ENCODE data around the gene TTC38.
"Not testable (repeated sequence)": the region's sequence is repeated elsewhere in the genome, so short reads cannot be mapped to it uniquely, and the experiment has no call there.

Gene TTC38

GRCh38 chr22:46297151-46297812 is 29.5 kb downstream of the TTC38 start:
- DNase-seq, result no peak

- DNase-seq, result no peak
These were observed 31.3 kb downstream of the TTC38 start for GRCh38 chr22:46299101-46299500.

GRCh38 chr22:46300491-46300890 is 32.7 kb downstream of the TTC38 start:
- DNase-seq, result no peak

DNA sequence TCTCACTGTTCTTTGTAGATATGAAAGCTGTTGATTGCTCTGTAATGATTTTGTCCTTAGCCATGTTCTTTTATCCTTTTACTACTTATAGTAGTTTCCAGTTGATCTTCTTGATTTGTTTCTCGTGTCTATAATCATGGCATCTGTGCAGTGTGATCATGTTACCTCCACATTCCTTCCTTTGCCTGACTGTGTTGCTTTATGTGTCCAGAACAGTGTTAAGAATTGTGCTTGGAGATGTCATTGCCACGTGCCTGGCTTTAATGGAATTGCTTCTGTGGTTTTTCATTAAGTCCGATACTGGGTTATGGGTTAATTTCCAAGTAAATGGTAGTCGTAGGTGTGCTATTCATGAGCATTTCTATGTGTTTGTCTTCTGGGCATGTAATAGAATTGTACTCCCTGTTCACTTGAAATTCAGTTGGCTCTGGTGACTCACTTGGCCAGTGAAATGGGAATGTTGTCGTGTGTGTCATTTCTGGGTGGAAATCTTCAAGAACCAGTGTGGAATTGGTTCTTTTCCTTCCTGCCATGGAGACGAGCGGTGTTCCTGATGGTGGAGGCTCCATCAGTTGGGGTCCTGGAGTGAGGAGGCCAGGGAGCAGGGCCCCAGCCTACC is 35.6 kb downstream of the TTC38 start:
- DNase-seq, result no peak

GRCh38 chr22:46308283-46308988 is 40.6 kb downstream of the TTC38 start:
- DNase-seq, result no peak

- no peak for DNase-seq
These were observed 41.8 kb downstream of the TTC38 start for GRCh38 chr22:46309526-46310085.

DNA sequence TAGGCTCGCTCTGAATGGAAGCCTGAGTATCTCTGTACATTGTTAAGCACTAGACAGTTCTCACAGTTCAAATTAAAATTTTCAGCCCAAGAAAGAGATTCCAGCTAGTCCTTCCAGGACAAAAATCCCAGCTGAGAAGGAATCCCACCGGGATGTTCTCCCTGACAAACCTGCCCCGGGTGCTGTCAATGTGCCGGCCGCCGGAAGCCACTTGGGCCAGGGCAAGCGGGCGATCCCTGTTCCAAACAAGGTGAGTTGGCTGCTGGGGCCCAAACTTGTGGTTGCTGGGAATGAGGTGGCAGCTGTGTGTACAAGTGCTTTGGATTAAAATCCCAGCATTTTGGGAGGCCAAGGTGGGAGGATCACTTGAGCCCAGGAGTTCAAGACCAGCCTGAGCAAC is 44.2 kb downstream of the TTC38 start:
- DNase-seq, result no peak

GRCh38 chr22:46312848-46313247 is 45.0 kb downstream of the TTC38 start:
- not testable (repeated sequence) for DNase-seq

DNA sequence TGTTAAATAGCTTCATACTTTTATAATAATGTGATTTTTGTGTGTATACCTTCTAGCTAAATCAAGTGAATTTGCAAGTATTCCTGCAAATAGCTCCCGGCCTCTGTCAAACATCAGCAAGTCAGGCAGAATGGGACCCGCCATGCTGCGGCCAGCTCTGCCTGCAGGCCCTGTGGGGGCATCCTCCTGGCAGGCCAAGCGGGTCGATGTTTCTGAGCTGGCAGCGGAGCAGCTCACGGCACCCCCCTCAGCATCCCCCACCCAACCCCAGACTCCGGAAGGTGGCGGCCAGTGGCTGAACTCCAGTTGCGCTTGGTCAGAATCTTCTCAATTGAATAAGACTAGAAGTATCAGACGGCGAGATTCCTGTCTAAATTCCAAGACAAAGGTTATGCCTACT is 48.2 kb downstream of the TTC38 start:
- no peak for DNase-seq

DNA sequence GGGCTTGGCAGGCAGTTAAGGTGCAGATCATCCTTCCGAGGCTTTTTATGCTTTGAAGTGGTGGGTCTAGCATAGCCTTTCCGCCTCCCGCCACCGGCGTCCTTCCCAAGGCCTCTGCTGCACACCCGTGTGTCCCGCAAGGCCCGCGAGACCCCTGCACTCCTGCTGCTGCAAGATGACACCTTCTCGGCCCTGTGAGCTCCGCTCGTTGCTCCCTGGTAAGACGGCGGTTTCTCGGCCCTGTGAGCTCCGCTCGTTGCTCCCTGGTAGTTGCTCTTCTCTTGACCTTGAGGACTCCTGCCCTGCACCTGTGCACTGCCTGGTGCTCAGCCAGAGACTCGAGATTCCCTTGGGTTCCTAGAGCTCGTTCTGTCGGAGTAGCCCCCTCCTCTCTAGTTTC is 49.8 kb downstream of the TTC38 start:
- DNase-seq, result no peak

DNA sequence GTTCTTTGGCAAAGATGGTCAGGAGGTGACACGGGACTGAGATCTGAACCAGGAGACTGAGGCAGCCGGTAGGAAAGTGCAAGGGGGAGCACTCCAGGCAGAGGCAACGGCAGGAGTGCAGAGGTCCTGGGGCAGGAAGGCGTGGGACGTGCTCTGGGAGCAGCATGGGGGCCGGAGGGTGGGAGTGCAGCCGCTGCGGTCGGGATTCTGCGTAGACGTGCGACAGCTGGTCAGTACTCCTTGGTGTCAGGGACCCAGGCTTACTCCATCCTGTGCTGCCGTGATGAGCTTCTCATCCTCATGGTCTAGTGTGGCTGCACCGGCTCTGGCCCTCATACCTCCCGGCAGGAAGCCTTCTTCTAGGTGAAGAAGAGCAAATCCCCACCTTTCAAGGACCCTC is 50.8 kb downstream of the TTC38 start:
- DNase-seq, result no peak

DNA sequence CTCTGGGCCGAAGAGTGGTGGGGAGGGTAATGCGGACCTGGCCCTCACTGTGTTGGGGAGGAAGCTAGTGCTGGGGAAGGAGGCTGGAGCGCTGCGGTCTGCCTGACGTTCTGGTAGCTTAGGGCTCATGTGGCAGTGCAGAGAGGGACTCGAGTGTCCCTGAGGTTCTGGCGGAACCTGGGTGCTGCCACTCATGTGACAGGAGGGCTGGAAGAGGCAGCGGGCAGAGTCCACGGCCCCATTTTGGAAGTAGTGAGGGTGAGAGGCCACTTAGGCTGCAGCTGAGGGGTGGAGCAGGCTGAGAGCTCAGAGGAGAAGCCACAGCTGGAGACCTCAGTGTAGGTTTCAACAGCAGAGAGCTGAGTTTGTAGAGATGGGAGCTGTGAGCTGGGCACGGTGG is 51.5 kb downstream of the TTC38 start:
- DNase-seq, result no peak

DNA sequence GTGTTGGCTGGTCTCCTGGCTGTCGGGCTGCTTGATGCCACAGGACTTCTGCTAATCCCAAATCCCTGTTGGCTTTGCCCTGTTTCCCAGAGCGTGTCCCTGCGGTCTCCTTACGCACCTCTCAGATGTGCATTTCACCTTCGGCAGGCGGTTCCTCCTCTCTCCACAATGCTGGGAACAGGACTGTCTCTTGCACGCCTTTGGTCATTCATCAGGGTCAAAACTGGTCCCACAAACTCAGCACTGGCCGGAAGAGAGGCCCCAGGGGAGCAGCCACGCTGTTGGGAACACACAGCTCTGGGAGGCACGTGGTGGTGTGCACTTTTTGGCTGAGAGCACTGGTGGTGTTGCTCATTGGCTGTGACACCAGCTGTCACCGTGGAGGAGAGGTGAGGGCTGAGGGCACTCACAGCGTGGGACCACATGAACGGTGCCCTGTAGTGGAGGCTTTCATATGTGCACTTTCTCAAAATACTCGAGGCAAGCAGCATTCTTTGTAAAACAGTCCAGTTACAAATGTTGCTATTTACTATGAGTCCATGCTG is 52.4 kb downstream of the TTC38 start:
- DNase-seq, result no peak

GRCh38 chr22:46320716-46321386 is 53.0 kb downstream of the TTC38 start:
- no peak for DNase-seq

GRCh38 chr22:46322711-46323110 is 54.9 kb downstream of the TTC38 start:
- no peak for DNase-seq

DNA sequence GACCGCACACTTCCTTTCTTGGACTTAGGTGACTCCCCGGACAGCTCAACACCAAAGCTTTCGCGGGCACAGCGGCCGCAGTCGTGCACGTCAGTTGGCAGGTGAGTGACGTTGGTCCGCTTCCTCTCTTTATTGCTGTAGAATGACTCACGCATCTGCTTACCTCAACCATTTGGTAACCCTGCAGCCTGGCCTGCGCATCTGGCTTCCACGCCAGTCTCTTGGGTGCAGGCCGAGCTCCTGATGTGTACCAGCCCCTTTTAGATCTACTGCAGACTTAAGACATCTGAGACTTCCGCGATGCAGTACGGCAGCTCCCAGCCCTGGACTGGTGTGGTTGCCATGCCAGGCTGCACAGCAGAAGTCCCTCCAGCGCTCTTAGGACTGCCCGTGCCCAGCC is 55.4 kb downstream of the TTC38 start:
- no peak for DNase-seq

- no peak for DNase-seq
These were observed 58.4 kb downstream of the TTC38 start for GRCh38 chr22:46326066-46326680.

GRCh38 chr22:46327691-46328465 is 60.1 kb downstream of the TTC38 start:
- no peak for DNase-seq

DNA sequence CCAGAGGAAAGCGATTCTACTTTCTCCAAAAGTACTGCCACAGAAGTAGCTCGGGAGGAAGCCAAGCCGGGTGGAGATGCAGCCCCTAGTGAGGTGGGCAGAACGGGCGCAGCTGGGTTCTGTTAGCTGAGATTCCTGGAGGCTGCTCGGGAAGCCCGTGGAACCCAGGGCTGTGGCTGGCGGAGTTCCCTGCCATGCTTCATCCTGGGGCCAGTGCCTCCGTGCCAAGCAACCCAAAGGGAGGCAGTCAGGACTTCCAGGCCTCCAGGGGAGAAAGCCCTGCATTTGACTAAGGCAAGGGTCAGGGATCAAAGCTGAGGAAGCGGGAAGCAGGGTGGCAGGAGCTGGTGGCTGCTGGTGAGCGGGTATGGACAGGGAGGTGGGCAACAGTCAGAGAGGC is 61.0 kb downstream of the TTC38 start:
- no peak for DNase-seq

- no peak for DNase-seq
These were observed 61.8 kb downstream of the TTC38 start for GRCh38 chr22:46329616-46330015.

DNA sequence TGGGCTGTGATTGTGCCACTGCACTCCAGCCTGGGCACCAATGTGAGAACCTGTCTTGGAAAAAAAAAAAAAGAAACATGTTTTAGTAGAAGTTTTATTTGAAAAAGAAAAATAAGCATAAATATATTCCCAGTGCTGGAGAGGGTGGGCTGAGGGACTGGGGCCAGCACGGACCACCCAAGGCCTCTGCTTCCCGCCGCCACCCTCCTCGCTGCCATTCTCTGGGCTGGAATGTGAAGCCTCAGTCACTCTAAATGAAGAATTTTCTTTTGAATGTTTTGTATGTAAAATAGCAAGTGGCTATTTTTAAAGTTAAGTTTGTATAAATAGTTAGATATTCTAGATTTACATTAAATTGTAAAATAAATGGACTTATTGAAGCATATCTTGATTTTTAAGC is 62.6 kb downstream of the TTC38 start:
- no peak for DNase-seq

DNA sequence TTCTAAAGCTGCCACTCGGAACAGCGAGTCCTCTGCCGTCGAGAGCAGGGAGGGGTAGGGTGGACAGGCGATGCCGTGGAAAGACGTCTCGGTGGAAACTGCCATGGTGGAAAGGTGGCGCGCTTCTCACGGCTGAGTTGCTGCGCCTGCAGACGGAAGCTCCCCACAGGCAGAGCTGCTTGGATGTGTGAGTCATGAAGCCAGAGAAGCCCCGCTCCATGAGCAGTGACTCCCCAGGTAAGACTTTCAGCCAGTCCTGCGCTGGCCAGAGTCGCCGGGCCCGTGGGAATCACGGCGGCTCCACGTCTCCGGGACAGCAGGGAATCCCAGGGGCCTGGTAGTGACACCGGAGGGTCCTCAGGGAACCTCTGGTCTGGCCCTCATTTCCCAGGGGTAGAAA is 63.7 kb downstream of the TTC38 start:
- no peak for DNase-seq

Measured in NCI-H2107 (cell line).